Lower leg skin (tissue), 4 donors: Measurements from ENCODE around the gene DNAH8. TPM values are rescaled to one million over a fixed set of nuclear protein-coding genes. Genes with fewer than 3 reads are reported as not detected.
A peak's percentile ranks its signal among the peaks of the same experiment; 100 is the strongest.
"Not testable (repeated sequence)": the region's sequence is repeated elsewhere in the genome, so short reads cannot be mapped to it uniquely, and the experiment has no call there.

Experiments
- DNase-seq, 2 donors: peaks; one replicate each; pipeline ENCODE4 v3.0.0-alpha.2; 2019; ENCODE audit warnings: low spot score in 2 of 2
- H3K4me3 ChIP-seq: fragments of 200-600 bp; sonication (generic); 2 replicates; pipeline ENCODE4 v1.5.1; 2017; ENCODE audit warnings: mild to moderate bottlenecking, low read depth; ENCODE audit not compliant: poor library complexity, severe bottlenecking
- POLR2A ChIP-seq, 2 donors: fragments of 450-650 bp; IDR thresholded peaks; one replicate each; pipeline ENCODE4 v1.6.1; 2016 to 2017; ENCODE audit warnings: antibody characterized with exemption in 2 of 2, mild to moderate bottlenecking in 1 of 2, moderate library complexity in 1 of 2
- WGBS, 2 donors: methylation state at CpG; one replicate each; pipeline ENCODE4 v1.1.5; 2018; 5-methylcytosine and 5-hydroxymethylcytosine counted together
- intact Hi-C: fragments of 100-400 bp; cut with DNase I; formaldehyde crosslinking; loops from one replicate; pipeline ENCODE4 v1.15.0; 2023; ENCODE audit warnings: low total_unique reads
- total RNA-seq, 4 donors: library from RNA; depleted of rRNA; stranded (reverse); fragments of >200 nt; gene quantifications; one replicate each; pipeline ENCODE4 v1.1.0, GENCODE V29; 2016
- TF ChIP-seq, protein P1 (sequence below), 3 donors: fragments of 450-650 bp; IDR thresholded peaks; one replicate each; pipeline ENCODE4 v1.5.1; 2016; ENCODE audit warnings: antibody characterized with exemption in 3 of 3, mild to moderate bottlenecking in 3 of 3, moderate library complexity in 2 of 3

Gene DNAH8
- total RNA-seq, 4 donors from 2014 or later, result 0.02 to 0.19 (median 0.08) TPM

DNA sequence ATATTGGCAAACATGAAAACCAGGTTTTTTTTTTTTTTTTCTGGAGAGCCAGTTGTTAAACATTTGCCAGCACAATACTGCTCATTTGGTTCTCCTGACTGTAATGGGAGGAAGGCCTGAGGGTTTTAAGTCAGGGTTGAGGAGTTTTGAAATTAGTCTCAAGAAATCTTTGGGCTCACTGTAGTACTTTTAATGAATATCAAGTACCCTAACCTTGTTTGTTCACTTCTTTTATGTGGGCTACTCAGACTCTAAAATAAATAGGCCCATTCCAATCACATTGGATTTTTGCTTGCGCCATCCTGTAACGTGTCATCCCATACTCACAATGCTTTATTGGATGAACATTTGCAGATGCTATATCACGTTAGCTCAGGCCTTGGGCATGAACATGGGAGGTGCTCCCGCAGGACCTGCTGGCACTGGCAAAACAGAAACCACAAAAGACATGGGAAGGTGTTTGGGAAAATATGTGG, 146.9 kb downstream of the DNAH8 start:
- no peak for DNase-seq
- 73 to 79% methylated on average over 4 of the region's 4 CpGs for WGBS, 2 donors
- intact Hi-C loops, result no loop called here
- no peak for TF ChIP-seq POLR2A (IDR thresholded peaks at IDR 0.05)
- TF ChIP-seq, protein P1, sequence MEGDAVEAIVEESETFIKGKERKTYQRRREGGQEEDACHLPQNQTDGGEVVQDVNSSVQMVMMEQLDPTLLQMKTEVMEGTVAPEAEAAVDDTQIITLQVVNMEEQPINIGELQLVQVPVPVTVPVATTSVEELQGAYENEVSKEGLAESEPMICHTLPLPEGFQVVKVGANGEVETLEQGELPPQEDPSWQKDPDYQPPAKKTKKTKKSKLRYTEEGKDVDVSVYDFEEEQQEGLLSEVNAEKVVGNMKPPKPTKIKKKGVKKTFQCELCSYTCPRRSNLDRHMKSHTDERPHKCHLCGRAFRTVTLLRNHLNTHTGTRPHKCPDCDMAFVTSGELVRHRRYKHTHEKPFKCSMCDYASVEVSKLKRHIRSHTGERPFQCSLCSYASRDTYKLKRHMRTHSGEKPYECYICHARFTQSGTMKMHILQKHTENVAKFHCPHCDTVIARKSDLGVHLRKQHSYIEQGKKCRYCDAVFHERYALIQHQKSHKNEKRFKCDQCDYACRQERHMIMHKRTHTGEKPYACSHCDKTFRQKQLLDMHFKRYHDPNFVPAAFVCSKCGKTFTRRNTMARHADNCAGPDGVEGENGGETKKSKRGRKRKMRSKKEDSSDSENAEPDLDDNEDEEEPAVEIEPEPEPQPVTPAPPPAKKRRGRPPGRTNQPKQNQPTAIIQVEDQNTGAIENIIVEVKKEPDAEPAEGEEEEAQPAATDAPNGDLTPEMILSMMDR (IDR thresholded peaks at IDR 0.05), result no peak
- H3K4me3 ChIP-seq, result no peak overlapping the region

DNA sequence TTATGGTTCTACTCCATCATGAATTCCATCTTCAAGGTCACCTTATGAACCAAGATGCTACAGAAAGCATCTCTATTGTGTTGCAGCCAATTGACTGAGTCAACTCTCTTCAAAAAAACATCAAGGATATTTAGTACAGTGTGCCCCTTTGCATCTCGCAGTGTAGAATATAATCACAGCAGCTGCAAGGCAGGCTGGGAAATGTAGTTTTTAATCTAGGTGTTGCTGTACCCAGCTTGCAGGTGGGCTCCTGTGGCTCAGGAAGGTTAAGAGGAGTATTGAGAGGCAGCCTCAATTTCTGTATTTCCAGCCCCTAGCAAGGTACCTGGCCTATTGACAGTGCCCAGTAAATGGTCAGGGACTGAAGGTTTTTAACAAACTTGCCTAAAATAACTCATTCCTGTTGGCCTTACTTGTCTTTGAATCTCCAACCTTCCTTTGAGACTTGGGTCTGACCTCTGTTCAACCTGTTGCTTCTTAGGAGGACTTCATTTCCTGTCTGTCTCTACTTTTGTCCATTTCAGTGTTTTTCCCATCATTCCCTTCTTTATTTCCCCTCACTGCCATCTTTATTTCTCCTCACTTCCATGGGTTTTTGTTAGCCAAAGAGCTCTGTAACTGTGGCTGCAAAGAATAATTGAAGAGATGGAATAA, 150.5 kb downstream of the DNAH8 start:
- no peak overlapping the region for H3K4me3 ChIP-seq
- 48 to 71% methylated on average over 1 of the region's 1 CpG for WGBS, 2 donors
- no peak for TF ChIP-seq POLR2A (IDR thresholded peaks at IDR 0.05)
- TF ChIP-seq, protein P1 (IDR thresholded peaks at IDR 0.05), result no peak
- DNase-seq, result no peak
- intact Hi-C loops, result no loop called here

DNA sequence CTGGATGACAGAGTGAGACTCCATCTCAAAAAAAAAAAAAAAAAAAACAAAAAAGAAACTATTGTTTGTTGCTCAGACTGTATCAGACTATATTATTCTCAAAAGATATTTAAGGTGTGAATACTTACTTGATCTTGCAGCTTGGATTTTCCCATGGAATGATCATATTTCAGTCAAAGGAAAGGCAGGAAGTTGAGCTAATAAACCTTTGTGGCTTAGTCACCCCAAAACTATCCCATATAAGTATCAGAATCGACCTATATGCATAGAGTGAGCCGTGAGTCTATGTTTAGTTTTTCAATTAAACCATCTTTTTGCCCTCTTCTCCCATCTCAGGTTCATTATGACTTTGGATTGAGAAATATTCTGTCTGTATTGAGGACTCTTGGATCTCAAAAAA, 152.6 kb downstream of the DNAH8 start:
- intact Hi-C loops, result no loop called here
- DNase-seq, result no peak
- 76 to 83% methylated on average over 2 of the region's 2 CpGs for WGBS, 2 donors
- no peak overlapping the region for H3K4me3 ChIP-seq
- TF ChIP-seq POLR2A (IDR thresholded peaks at IDR 0.05), result no peak
- TF ChIP-seq, protein P1 (IDR thresholded peaks at IDR 0.05), result no peak

DNA sequence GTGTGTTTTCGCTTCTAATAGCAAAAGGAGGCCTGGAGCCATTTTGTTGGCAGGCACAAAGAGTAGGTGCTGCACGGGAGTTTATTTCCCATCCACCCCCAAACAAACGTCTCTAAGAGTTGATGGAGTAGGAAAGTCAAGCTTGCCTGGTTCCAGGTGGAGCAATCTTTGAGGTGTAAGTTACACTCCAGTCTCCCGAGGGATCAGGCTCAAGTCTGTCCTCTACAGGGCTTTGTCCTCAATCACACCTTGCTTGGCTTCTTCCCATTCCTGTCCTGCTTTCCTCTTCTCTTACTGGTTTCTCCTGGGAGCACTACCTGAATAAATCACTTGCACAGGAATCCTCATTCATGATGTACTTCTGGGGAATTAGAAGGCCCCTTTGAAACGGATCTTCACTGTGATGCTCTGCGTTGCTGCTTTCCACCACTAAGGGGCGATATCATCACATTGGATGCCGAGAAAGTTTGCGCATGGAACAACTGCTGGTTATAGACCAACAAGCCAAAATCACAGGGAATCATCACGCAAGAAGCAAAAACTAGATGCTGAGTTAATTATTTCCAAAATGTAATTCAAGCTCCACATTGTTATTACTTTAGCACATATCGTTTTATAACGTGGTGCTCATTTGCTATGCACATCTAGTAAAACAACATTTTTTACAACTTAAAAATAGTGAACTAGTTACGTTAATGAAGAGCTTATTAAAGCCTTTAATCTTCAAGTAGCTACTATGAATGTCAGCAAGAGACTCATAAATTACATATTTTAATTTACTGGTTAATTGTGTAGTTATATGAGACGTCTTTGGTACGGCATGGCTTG, 156.8 kb downstream of the DNAH8 start:
- no peak for TF ChIP-seq POLR2A (IDR thresholded peaks at IDR 0.05)
- TF ChIP-seq, protein P1 (IDR thresholded peaks at IDR 0.05), result peak in 1 of 3 donors; percentile 52
- peak in 1 of 2 donors; percentile 23 for DNase-seq
- no peak overlapping the region for H3K4me3 ChIP-seq
- intact Hi-C loops, result no loop called here
- WGBS, 2 donors, result 33 to 34% methylated on average over 15 of the region's 15 CpGs

DNA sequence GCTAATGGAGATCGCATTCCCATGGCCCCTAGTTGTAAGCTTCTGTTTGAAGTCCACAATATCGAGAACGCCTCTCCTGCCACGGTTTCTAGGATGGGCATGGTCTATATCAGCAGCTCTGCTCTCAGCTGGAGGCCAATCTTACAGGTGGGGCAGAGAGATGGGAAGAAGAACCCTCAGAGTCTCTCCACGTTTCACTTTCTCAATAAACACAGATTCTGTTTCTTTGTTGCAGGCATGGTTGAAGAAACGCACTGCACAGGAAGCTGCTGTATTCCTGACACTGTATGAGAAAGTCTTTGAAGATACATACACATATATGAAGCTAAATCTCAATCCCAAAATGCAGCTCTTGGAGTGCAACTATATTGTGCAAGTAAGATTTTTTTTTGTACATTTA, 157.9 kb downstream of the DNAH8 start:
- no peak for DNase-seq
- H3K4me3 ChIP-seq, result no peak overlapping the region
- TF ChIP-seq POLR2A (IDR thresholded peaks at IDR 0.05), result no peak
- TF ChIP-seq, protein P1 (IDR thresholded peaks at IDR 0.05), result no peak
- intact Hi-C loops, result no loop called here
- 60 to 65% methylated on average over 6 of the region's 6 CpGs for WGBS, 2 donors

DNA sequence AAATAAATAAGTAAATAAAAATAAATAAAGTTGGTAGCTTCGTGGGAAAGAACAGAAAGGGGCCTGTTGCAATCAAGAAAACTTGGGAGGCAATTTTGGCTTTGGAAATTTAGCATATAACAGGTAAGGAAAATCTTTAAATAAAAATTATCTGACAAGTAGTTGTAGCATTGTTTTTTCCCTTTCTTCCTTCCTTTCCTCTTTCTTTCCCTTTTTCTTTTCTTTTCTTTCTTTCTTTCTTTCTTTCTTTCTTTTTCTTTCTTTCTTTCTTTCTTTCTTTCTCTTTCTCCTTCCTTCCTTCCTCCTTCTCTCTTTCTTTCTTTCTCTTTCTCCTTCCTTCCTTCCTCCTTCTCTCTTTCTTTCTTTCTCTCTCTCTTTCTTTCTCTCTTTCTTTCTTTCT, 158.7 kb downstream of the DNAH8 start:
- WGBS, 2 donors, result 65 to 81% methylated on average over 1 of the region's 1 CpG
- DNase-seq, H3K4me3 ChIP-seq, intact Hi-C loops: not testable (repeated sequence)
